Measurements from ENCODE around the gene ADGRB2. TPM values are rescaled to one million over a fixed set of nuclear protein-coding genes. Genes with fewer than 3 reads are reported as not detected.

The ADGRB2 gene
- total RNA-seq, 1 donor from 2014 or later: 2.6 TPM

- no peak for DNase-seq (ENCODE audit: extremely low read depth, low read depth, low spot score)
Observed at GRCh38 chr1:31687601-31688000, 76.5 kb downstream of the ADGRB2 start.

- DNase-seq (ENCODE audit: extremely low read depth, low read depth, low spot score): no peak
Observed at GRCh38 chr1:31685795-31686194, 78.3 kb downstream of the ADGRB2 start.

GRCh38 chr1:31683997-31684396, 80.1 kb downstream of the ADGRB2 start:
- no peak for DNase-seq (ENCODE audit: extremely low read depth, low read depth, low spot score)

GRCh38 chr1:31681415-31681814, 82.7 kb downstream of the ADGRB2 start:
- no peak for DNase-seq (ENCODE audit: extremely low read depth, low read depth, low spot score)

- no peak for DNase-seq (ENCODE audit: extremely low read depth, low read depth, low spot score)
Observed at GRCh38 chr1:31679676-31680230, 84.4 kb downstream of the ADGRB2 start.

GRCh38 chr1:31679091-31679490, 85.0 kb downstream of the ADGRB2 start:
- DNase-seq (ENCODE audit: extremely low read depth, low read depth, low spot score): no peak

- DNase-seq (ENCODE audit: extremely low read depth, low read depth, low spot score): no peak
Observed at GRCh38 chr1:31678681-31679080, 85.5 kb downstream of the ADGRB2 start.

GRCh38 chr1:31677949-31678348, 86.2 kb downstream of the ADGRB2 start:
- DNase-seq (ENCODE audit: extremely low read depth, low read depth, low spot score): no peak

GRCh38 chr1:31677401-31677800, 86.7 kb downstream of the ADGRB2 start:
- DNase-seq (ENCODE audit: extremely low read depth, low read depth, low spot score): no peak

Other genes starting within 250 kb of the ADGRB2 start
- 286 and 412 TPM in 2 replicates for gene TINAGL1, start 187.8 kb downstream of the ADGRB2 start, total RNA-seq
- 0.58 and 1.3 TPM in 2 replicates for gene HCRTR1, start 146.7 kb downstream of the ADGRB2 start, total RNA-seq
- 83.4 and 97.8 TPM in 2 replicates for gene PEF1, start 119.5 kb downstream of the ADGRB2 start, total RNA-seq
- 2.5 and 5.3 TPM in 2 replicates for gene COL16A1, start 60.3 kb downstream of the ADGRB2 start, total RNA-seq
- 48.2 and 70.0 TPM in 2 replicates for gene SPOCD1, start 51.7 kb upstream of the ADGRB2 start, total RNA-seq
- 129 and 141 TPM in 2 replicates for gene PTP4A2, start 174.0 kb upstream of the ADGRB2 start, total RNA-seq
- gene KHDRBS1, start 249.5 kb upstream of the ADGRB2 start, total RNA-seq: 86.4 and 128 TPM in 2 replicates

Measured in glomerular endothelial cell (primary cell).